Neutrophil (primary cell): ENCODE measurements around the gene TMEM80.
A peak's percentile ranks its signal among the peaks of the same experiment; 100 is the strongest.
"Not testable (repeated sequence)": the region's sequence is repeated elsewhere in the genome, so short reads cannot be mapped to it uniquely, and the experiment has no call there.

Experiments
- H3K27ac ChIP-seq: fragments of 200-600 bp; sonication (generic); 2 replicates; pipeline ENCODE4 v1.5.1; 2016; ENCODE audit warnings: mild to moderate bottlenecking, moderate library complexity
- H3K27me3 ChIP-seq: fragments of 200-600 bp; sonication (generic); 2 replicates; pipeline ENCODE4 v1.6.0; 2016; ENCODE audit warnings: mild to moderate bottlenecking
- H3K36me3 ChIP-seq: fragments of 200-600 bp; sonication (generic); 2 replicates; pipeline ENCODE4 v1.5.1; 2017
- H3K4me1 ChIP-seq, 2 experiments: fragments of 200-600 bp in 1 of 2; sonication (generic) in 1 of 2; 1 replicate in 1 of 2; 2 replicates in 1 of 2; pipeline versions ENCODE4 v1.5.1 to v1.6.1; 2013 to 2016; ENCODE audit warnings: low read depth in 1 of 2, low read length in 1 of 2, mild to moderate bottlenecking in 1 of 2, moderate library complexity in 1 of 2; ENCODE audit not compliant: control insufficient read depth in 1 of 2, insufficient read depth in 1 of 2
- H3K4me3 ChIP-seq, 2 experiments: fragments of 200-600 bp in 1 of 2; sonication (generic) in 1 of 2; 1 replicate in 1 of 2; 2 replicates in 1 of 2; pipeline ENCODE4 v1.5.1; 2013 to 2016; ENCODE audit warnings: low read depth in 1 of 2, low read length in 1 of 2, mild to moderate bottlenecking in 1 of 2, moderate library complexity in 1 of 2
- H3K9me3 ChIP-seq: fragments of 200-600 bp; sonication (generic); 2 replicates; pipeline ENCODE4 v1.5.1; 2016
- TF ChIP-seq, protein P1 (sequence below): fragments of 200-600 bp; sonication (generic); IDR thresholded peaks from 2 replicates; pipeline ENCODE4 v1.5.1; 2016; ENCODE audit warnings: antibody characterized with exemption

TMEM80 gene

GRCh38 chr11:733072-733471 is 37.5 kb downstream of the TMEM80 start:
- H3K27me3 ChIP-seq: no peaks in the 10 kb centered on the region
- peaks cover 39 to 43% of the 10 kb centered on the region in 2 experiments for H3K4me1 ChIP-seq
- H3K27ac ChIP-seq: no peak overlapping the region
- no peaks in the 10 kb centered on the region for H3K36me3 ChIP-seq
- no peak overlapping the region for H3K4me3 ChIP-seq
- TF ChIP-seq, protein P1, sequence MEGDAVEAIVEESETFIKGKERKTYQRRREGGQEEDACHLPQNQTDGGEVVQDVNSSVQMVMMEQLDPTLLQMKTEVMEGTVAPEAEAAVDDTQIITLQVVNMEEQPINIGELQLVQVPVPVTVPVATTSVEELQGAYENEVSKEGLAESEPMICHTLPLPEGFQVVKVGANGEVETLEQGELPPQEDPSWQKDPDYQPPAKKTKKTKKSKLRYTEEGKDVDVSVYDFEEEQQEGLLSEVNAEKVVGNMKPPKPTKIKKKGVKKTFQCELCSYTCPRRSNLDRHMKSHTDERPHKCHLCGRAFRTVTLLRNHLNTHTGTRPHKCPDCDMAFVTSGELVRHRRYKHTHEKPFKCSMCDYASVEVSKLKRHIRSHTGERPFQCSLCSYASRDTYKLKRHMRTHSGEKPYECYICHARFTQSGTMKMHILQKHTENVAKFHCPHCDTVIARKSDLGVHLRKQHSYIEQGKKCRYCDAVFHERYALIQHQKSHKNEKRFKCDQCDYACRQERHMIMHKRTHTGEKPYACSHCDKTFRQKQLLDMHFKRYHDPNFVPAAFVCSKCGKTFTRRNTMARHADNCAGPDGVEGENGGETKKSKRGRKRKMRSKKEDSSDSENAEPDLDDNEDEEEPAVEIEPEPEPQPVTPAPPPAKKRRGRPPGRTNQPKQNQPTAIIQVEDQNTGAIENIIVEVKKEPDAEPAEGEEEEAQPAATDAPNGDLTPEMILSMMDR: no peak
- no peaks in the 10 kb centered on the region for H3K9me3 ChIP-seq

DNA sequence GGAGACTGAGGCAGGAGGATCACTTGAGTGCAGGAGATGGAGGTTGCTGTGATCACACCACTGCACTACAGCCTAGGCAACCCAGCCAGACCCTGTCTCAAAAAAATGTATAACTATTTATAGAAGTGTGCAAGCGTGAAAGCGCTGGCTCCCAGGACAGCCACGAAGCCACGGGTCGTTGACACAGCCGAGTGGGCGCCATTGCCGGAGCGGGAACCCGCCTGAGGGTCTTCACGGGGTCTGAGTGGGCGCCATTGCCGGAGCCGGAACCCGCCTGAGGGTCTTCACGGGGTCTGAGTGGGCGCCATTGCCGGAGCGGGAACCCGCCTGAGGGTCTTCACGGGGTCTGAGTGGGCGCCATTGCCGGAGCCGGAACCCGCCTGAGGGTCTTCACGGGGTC is 38.9 kb downstream of the TMEM80 start:
- not testable (repeated sequence) for H3K27me3 ChIP-seq, H3K27ac ChIP-seq, H3K36me3 ChIP-seq, H3K9me3 ChIP-seq, H3K4me3 ChIP-seq
- peaks cover 29 to 31% of the 10 kb centered on the region in 2 experiments for H3K4me1 ChIP-seq

DNA sequence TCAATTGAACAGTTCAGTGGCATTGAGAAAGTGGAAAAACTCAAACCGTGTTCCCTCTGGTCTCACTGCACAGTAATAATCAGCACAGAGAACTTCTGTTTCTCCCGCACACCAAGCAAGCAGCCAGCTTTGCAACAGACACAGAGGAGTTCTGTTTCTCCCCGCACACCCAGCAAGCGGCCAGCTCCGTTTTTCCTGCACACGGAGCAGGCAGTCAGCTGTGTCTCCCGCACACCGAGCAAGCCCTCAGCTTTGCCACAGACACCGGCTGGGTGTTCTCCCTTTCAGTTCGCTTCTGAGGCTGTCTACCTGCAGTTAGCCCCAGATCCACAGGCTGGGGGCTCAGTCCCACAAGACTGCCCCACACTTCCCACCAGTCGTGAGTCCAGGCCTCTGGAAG is 41.8 kb downstream of the TMEM80 start:
- H3K27ac ChIP-seq: peak overlapping the region; percentile 83
- H3K4me1 ChIP-seq: peaks cover 17 to 18% of the 10 kb centered on the region in 2 experiments
- H3K27me3 ChIP-seq: no peaks in the 10 kb centered on the region
- TF ChIP-seq, protein P1: no peak
- H3K9me3 ChIP-seq: no peaks in the 10 kb centered on the region
- no peaks in the 10 kb centered on the region for H3K36me3 ChIP-seq
- H3K4me3 ChIP-seq: peak overlapping the region; percentile 52 to 53

- H3K4me1 ChIP-seq: peaks cover 17 to 18% of the 10 kb centered on the region in 2 experiments
- peak overlapping the region; percentile 83 for H3K27ac ChIP-seq
- H3K36me3 ChIP-seq, H3K9me3 ChIP-seq, H3K27me3 ChIP-seq: not testable (repeated sequence)
- peak overlapping the region; percentile 52 to 53 for H3K4me3 ChIP-seq
Observed at GRCh38 chr11:737899-738298, 42.3 kb downstream of the TMEM80 start.

- H3K27ac ChIP-seq: no peak overlapping the region
- peaks cover 36 to 43% of the 10 kb centered on the region in 2 experiments for H3K4me1 ChIP-seq
- H3K27me3 ChIP-seq: no peaks in the 10 kb centered on the region
- no peaks in the 10 kb centered on the region for H3K36me3 ChIP-seq
- no peak overlapping the region for H3K4me3 ChIP-seq
- no peaks in the 10 kb centered on the region for H3K9me3 ChIP-seq
- TF ChIP-seq, protein P1: no peak
Observed at GRCh38 chr11:742156-742546, 46.5 kb downstream of the TMEM80 start.

GRCh38 chr11:742571-743201 is 47.1 kb downstream of the TMEM80 start:
- H3K4me1 ChIP-seq: peaks cover 31 to 37% of the 10 kb centered on the region in 2 experiments
- TF ChIP-seq, protein P1: no peak

More at GRCh38 chr11:742571-743201, 47.1 kb downstream of the TMEM80 start:
- Histone ChIP-seq H3K4me3 (no peak overlapping the region), H3K36me3 (no peaks in the 10 kb centered on the region), H3K27me3 (no peaks in the 10 kb centered on the region), H3K9me3 (no peaks in the 10 kb centered on the region), H3K27ac (no peak overlapping the region)
